Measurements from ENCODE around the gene RIPOR1.

The RIPOR1 gene

DNA sequence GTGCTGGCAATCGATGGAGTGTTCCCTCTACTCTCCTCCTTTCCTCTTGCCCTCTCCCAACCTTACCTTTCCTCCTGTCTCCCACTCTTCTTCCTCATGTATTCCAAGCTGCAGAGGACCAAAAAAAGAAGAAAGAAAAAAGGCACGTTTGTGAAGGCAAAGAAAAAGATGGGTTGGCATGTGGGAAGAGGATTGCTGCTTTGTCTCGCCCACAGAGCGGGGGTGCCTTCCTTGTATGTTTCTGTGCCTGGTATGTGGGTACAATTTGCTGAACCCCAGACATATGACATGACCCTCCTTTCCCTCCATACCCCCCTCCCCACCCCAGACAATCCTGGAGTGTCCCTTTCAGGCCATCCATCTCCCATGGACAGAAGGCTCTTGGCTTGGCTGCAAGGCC, 20.6 kb downstream of the RIPOR1 start:
- DNase-seq (ENCODE audit: insufficient read length, low spot score): no peak
- no peak for TF ChIP-seq SPI1 (IDR thresholded peaks at IDR 0.05; ENCODE audit: low read depth, low read length)
- FAIRE-seq: peak; percentile 35

GRCh38 chr16:67549936-67550335, 21.3 kb downstream of the RIPOR1 start:
- DNase-seq (ENCODE audit: insufficient read length, low spot score) (no peak), FAIRE-seq (no peak)
- TF ChIP-seq SPI1 (IDR thresholded peaks at IDR 0.05; ENCODE audit: low read depth, low read length) (no peak), POLR2A (IDR thresholded peaks at IDR 0.05; ENCODE audit: low read depth, low read length) (no peak), POU2F2 (IDR thresholded peaks at IDR 0.05; ENCODE audit: low read depth, low read length) (no peak), POLR2AphosphoS5 (IDR thresholded peaks at IDR 0.05; ENCODE audit: low read depth, low read length) (no peak), TAF1 (IDR thresholded peaks at IDR 0.05; ENCODE audit: low read depth, low read length) (no peak), PAX5 (IDR thresholded peaks at IDR 0.05; ENCODE audit: insufficient read depth, low read length, severe bottlenecking) (no peak)

- FAIRE-seq (no peak), DNase-seq (ENCODE audit: insufficient read length, low spot score) (no peak)
- TF ChIP-seq PAX5 (IDR thresholded peaks at IDR 0.05; ENCODE audit: insufficient read depth, low read length, severe bottlenecking) (no peak), SPI1 (IDR thresholded peaks at IDR 0.05; ENCODE audit: low read depth, low read length) (no peak), POU2F2 (IDR thresholded peaks at IDR 0.05; ENCODE audit: low read depth, low read length) (no peak), POLR2AphosphoS5 (IDR thresholded peaks at IDR 0.05; ENCODE audit: low read depth, low read length) (no peak), TAF1 (IDR thresholded peaks at IDR 0.05; ENCODE audit: low read depth, low read length) (no peak), POLR2A (IDR thresholded peaks at IDR 0.05; ENCODE audit: low read depth, low read length) (no peak)
Measured at GRCh38 chr16:67551091-67551490, 22.5 kb downstream of the RIPOR1 start.

DNA sequence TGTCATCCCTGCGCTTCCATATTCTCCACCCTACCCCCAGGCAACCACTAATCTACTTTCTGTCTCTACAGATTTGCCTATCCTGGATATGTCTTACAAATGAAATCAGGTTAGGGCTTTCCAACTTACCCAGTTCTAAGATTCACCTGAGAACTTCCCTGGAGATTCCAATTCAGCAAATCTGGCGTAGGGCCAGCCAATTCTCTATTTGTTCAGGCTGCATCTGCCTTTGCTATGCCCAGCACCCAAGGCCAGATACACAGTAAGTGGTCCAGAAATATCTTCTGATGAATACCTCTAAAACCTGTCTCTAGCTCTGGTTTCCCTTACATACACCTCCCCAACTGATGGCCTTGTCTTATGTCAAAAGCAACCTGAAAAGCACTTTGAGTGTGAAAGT, 23.3 kb downstream of the RIPOR1 start:
- TF ChIP-seq POU2F2 (IDR thresholded peaks at IDR 0.05; ENCODE audit: low read depth, low read length): no peak
- no peak for TF ChIP-seq POLR2AphosphoS5 (IDR thresholded peaks at IDR 0.05; ENCODE audit: low read depth, low read length)
- no peak for TF ChIP-seq PAX5 (IDR thresholded peaks at IDR 0.05; ENCODE audit: insufficient read depth, low read length, severe bottlenecking)
- no peak for DNase-seq (ENCODE audit: insufficient read length, low spot score)
- FAIRE-seq: peak; percentile 33

- FAIRE-seq (peak; percentile 28), DNase-seq (ENCODE audit: insufficient read length, low spot score) (no peak)
- TF ChIP-seq PAX5 (IDR thresholded peaks at IDR 0.05; ENCODE audit: insufficient read depth, low read length, severe bottlenecking) (no peak), SPI1 (IDR thresholded peaks at IDR 0.05; ENCODE audit: low read depth, low read length) (no peak), POLR2A (IDR thresholded peaks at IDR 0.05; ENCODE audit: low read depth, low read length) (no peak), TAF1 (IDR thresholded peaks at IDR 0.05; ENCODE audit: low read depth, low read length) (no peak), POU2F2 (IDR thresholded peaks at IDR 0.05; ENCODE audit: low read depth, low read length) (no peak), POLR2AphosphoS5 (IDR thresholded peaks at IDR 0.05; ENCODE audit: low read depth, low read length) (no peak)
Measured at GRCh38 chr16:67552476-67552875, 23.8 kb downstream of the RIPOR1 start.

DNA sequence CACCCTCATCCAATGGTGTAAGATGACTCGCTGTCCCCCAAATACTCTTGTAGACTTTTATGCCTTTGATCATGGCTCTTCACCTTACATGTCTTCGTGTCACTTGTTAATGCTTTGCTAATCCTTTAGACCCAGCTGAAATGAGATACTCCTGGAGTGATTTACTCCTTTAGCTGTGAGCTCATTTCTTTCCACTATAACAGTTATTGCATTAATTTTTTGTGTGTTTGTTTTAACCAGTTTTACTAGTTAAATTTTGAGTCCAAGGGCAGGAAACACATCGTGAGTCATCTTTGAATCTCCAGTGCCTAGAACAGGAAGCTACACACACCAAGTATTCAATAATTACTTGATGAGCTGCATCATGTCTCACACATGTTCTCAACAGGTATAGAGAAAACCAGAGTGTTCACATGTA, 27.2 kb downstream of the RIPOR1 start:
- DNase-seq (ENCODE audit: insufficient read length, low spot score) (no peak), FAIRE-seq (peak; percentile 77)
- TF ChIP-seq POLR2A (IDR thresholded peaks at IDR 0.05; ENCODE audit: low read depth, low read length): no peak
- TF ChIP-seq PAX5 (IDR thresholded peaks at IDR 0.05; ENCODE audit: insufficient read depth, low read length, severe bottlenecking): no peak
- TF ChIP-seq POU2F2 (IDR thresholded peaks at IDR 0.05; ENCODE audit: low read depth, low read length): no peak
- no peak for TF ChIP-seq POLR2AphosphoS5 (IDR thresholded peaks at IDR 0.05; ENCODE audit: low read depth, low read length)
- TF ChIP-seq SPI1 (IDR thresholded peaks at IDR 0.05; ENCODE audit: low read depth, low read length): no peak
- TF ChIP-seq TAF1 (IDR thresholded peaks at IDR 0.05; ENCODE audit: low read depth, low read length): no peak

DNA sequence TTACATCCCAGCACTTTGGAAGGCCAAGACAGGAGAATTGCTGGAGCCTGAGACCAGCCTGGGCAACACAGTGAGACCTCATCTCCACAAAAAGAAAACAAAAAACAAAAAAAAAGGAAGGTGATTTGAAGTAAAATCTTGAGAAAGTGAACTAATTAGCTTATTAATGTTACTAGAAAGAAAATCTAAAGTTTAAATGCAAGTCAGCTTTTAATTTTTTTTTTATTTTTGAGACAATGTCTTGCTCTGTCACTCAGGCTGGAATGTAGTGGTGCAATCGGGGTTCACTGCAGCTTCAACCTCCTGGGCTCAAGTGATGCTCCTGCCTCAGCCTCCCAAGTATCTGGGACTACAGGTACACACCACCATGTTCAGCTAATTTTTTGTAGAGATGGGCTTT, 30.2 kb downstream of the RIPOR1 start:
- FAIRE-seq: no peak
- no peak for DNase-seq (ENCODE audit: insufficient read length, low spot score)
- no peak for TF ChIP-seq SPI1 (IDR thresholded peaks at IDR 0.05; ENCODE audit: low read depth, low read length)
- TF ChIP-seq TAF1 (IDR thresholded peaks at IDR 0.05; ENCODE audit: low read depth, low read length): no peak
- TF ChIP-seq POLR2AphosphoS5 (IDR thresholded peaks at IDR 0.05; ENCODE audit: low read depth, low read length): no peak
- no peak for TF ChIP-seq PAX5 (IDR thresholded peaks at IDR 0.05; ENCODE audit: insufficient read depth, low read length, severe bottlenecking)
- no peak for TF ChIP-seq POU2F2 (IDR thresholded peaks at IDR 0.05; ENCODE audit: low read depth, low read length)
- TF ChIP-seq POLR2A (IDR thresholded peaks at IDR 0.05; ENCODE audit: low read depth, low read length): no peak

- TF ChIP-seq SPI1 (IDR thresholded peaks at IDR 0.05; ENCODE audit: low read depth, low read length) (no peak), POLR2A (IDR thresholded peaks at IDR 0.05; ENCODE audit: low read depth, low read length) (no peak), TAF1 (IDR thresholded peaks at IDR 0.05; ENCODE audit: low read depth, low read length) (no peak), POU2F2 (IDR thresholded peaks at IDR 0.05; ENCODE audit: low read depth, low read length) (no peak), PAX5 (IDR thresholded peaks at IDR 0.05; ENCODE audit: insufficient read depth, low read length, severe bottlenecking) (no peak), POLR2AphosphoS5 (IDR thresholded peaks at IDR 0.05; ENCODE audit: low read depth, low read length) (no peak)
- DNase-seq (ENCODE audit: insufficient read length, low spot score) (no peak), FAIRE-seq (peak; percentile 31)
Measured at GRCh38 chr16:67560827-67561342, 32.3 kb downstream of the RIPOR1 start.

DNA sequence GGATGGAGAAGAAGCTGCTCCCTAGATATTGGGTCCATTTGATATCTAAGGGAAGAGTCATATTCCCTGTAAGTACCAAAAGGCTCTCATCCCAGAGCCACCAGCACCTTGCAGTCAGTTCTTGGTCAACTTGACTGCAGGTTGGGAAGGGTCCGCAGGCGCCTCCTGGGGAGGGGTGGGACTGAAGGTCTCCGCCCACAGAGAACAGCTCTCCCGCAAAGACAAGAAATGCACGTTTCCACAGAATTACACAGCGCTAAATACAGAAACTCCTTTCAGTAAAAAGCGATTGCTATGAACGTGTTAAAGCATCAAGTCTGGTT, 32.8 kb downstream of the RIPOR1 start:
- DNase-seq (ENCODE audit: insufficient read length, low spot score) (no peak), FAIRE-seq (no peak)
- TF ChIP-seq POLR2AphosphoS5 (IDR thresholded peaks at IDR 0.05; ENCODE audit: low read depth, low read length): no peak; the same call in 1 of the 2 replicates
- TF ChIP-seq TAF1 (IDR thresholded peaks at IDR 0.05; ENCODE audit: low read depth, low read length): no peak
- no peak for TF ChIP-seq PAX5 (IDR thresholded peaks at IDR 0.05; ENCODE audit: insufficient read depth, low read length, severe bottlenecking)
- TF ChIP-seq POU2F2 (IDR thresholded peaks at IDR 0.05; ENCODE audit: low read depth, low read length): no peak
- TF ChIP-seq SPI1 (IDR thresholded peaks at IDR 0.05; ENCODE audit: low read depth, low read length): no peak

DNA sequence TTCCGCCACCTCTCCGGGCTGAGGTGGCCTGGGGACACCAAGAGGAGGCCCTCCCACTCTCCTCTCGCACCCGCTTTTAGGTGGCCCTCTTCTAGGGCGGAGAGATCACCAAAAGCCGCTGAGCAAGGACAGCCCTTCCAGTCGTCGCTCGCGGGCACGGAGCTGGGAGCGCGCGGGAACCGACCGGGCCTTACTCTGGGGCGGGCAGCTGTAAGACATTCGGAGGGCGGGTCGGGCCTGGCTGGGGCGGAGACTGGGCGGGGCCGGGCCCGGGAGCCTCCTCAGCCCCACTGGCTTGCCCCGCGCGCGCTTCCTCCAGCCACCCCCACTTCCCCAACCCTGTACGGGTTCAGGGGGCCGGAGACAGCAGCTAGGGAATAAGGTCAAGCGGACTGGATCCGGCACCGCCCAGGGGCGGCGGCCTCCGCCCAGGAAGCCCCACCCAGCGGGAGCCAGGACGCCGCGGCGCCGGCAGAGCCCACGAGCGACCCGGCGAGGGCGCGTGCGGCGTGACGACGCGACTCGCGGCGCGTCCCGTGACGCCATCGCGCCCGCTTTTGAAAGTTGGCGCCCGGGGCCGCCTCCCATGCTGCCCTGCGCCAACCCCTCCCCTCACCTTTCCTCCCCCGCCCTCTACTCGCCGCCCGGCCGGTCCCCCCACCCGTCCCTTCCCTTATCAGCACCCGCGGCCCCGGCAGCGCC, 33.3 kb downstream of the RIPOR1 start:
- TF ChIP-seq PAX5 (IDR thresholded peaks at IDR 0.05; ENCODE audit: insufficient read depth, low read length, severe bottlenecking) (no peak), POU2F2 (IDR thresholded peaks at IDR 0.05; ENCODE audit: low read depth, low read length) (no peak), POLR2A (IDR thresholded peaks at IDR 0.05; ENCODE audit: low read depth, low read length) (peak; percentile 69), TAF1 (IDR thresholded peaks at IDR 0.05; ENCODE audit: low read depth, low read length) (no peak), POLR2AphosphoS5 (IDR thresholded peaks at IDR 0.05; ENCODE audit: low read depth, low read length) (peak; percentile 59), SPI1 (IDR thresholded peaks at IDR 0.05; ENCODE audit: low read depth, low read length) (peak; percentile 50; the same call in 1 of the 2 replicates)
- FAIRE-seq (peak; percentile 94), DNase-seq (ENCODE audit: insufficient read length, low spot score) (peak; percentile 85)
